ENCODE data around the gene INA.
A peak's percentile ranks its signal among the peaks of the same experiment; 100 is the strongest.

INA gene

DNA sequence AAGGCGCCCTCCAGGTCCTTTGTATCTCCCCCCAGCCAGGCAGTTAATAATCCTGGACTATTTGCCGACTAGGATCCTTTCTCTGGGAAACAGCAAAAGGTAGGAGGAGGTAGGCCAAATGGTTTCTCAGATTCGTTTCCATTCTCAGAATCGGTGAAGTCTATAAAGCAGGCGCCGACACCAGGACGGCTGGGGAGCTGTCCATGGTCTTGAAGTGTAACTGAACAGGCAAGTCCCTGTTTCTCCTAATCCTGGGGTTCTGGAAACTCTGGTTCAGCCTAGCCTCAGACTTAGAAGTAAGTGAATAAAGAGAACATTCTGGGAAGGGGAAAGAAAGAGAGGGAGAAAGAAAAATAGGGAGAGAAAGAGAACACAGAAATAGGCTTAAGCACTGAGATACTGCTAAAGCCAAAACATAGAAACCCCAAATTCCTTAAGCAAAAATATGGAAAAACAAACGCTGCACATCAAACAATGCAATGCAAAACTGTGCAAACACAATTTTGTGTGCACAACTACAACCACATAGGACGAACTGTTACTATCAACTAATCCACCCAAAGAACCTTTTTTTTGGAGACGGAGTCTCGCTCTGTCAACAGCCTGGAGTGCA lies 11.1 kb upstream of the INA start:
- DNase-seq (ENCODE audit: extremely low read depth in 1 of 2, low read depth in 1 of 2): peak in 1 of 2 donors; percentile 16

DNA sequence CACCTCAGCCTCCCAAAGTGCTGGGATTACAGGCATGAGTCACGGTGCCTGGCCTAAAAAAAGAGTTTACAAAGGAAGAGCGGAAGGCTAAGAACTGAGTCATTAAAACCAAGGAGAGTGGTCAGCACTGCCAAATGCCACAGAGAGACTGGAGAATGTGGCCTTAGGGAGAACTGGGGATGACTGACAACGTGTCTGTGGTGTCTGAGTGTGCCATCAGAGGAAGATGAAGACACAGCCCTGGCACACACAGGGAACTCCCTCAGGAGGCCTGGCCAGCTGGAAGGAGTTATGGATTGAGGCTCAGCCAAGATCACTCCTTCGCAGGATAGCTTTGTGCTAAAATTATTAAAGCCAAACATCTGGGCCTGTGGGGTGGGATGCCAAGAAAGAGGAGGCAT lies 3.9 kb upstream of the INA start:
- DNase-seq (ENCODE audit: extremely low read depth in 1 of 2, low read depth in 1 of 2): no peak

DNA sequence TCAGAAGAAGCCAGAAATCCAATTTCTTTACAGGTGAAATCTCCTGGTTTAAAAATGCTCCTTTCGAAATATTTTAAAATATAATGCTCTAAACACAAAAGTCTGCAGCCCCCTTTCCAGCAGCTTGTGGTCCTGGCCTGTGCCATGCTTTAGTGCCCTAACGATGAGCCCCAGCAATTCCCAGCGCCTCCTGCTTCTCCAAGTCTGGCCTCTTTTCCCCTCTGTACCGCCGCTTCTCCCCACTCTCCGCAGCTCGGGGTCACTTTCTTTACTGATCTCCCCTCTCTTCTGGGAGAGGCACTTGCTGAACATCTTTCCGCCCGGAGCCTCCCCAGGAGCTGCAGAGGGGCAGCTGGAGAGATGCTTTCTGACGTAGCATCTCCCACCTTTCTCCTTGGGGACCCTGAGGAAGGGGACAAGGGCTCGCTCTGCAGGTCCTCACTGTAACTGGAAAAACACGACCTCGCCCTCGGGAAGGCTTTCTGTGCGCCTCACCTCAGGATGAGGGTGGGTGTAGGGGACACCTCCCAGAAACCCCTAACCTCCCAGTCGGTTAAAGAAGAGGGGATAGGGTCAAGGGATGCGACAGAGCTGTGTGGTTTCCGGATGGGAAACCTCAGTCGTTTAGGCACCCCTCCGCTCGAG lies 565 bp upstream of the INA start:
- DNase-seq (ENCODE audit: extremely low read depth in 1 of 2, low read depth in 1 of 2): no peak

DNA sequence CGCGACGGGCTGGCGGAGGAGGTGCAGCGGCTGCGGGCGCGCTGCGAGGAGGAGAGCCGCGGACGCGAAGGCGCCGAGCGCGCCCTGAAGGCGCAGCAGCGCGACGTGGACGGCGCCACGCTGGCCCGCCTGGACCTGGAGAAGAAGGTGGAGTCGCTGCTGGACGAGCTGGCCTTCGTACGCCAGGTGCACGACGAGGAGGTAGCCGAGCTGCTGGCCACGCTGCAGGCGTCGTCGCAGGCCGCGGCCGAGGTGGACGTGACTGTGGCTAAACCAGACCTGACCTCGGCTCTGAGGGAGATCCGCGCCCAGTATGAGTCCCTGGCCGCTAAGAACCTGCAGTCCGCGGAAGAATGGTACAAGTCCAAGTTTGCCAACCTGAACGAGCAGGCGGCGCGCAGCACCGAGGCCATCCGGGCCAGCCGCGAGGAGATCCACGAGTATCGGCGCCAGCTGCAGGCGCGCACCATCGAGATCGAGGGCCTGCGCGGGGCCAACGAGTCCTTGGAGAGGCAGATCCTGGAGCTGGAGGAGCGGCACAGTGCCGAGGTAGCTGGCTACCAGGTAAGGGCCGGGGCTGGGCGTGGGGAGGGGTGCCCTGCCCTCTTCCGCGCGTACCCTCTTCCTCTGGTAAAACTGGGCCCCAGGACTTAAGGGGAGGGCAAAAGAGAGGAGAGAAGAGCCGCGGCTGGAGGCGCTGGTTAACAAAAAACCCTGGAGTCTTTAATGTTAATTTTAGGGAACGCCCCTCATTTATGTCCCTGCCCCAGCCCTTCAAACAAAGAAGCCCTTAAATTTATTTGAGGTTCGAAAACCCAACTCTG lies 987 bp downstream of the INA start:
- no peak for DNase-seq (ENCODE audit: extremely low read depth in 1 of 2, low read depth in 1 of 2)

DNA sequence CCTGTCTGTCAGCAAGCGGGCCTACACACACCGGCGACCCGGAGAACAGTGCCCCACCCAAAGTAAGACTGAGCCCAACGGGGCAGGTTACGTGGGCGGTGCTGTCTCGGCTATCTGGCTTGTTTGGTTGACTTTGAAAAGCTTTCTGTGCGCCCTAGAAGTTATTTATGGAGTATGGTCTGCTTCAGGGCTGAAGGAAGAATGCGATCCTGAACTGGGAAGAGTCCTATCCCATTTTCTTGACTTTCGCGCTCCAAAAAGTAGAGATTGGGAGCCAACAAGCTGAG lies 1.5 kb downstream of the INA start:
- DNase-seq (ENCODE audit: extremely low read depth in 1 of 2, low read depth in 1 of 2): no peak

DNA sequence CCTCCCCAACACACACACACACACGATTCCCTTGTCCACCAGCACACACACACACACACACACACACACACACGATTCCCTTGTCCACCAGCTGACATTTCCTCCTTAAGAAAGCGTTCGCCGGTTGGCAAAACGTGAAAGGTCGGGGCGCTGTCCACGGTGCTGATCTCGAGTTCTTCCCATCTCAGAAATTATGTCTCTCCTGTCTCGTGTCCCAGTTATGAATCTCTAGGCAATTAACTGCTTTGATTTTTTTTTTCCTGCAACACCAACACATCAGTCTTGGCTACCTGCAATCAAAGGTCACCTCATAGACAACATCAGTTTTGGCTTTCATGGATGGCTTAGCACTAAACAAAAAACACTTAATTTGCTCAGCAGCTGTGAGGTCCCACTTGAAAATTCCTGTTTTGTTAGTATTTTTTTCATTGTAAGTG lies 1.9 kb downstream of the INA start:
- DNase-seq (ENCODE audit: extremely low read depth in 1 of 2, low read depth in 1 of 2): no peak

DNA sequence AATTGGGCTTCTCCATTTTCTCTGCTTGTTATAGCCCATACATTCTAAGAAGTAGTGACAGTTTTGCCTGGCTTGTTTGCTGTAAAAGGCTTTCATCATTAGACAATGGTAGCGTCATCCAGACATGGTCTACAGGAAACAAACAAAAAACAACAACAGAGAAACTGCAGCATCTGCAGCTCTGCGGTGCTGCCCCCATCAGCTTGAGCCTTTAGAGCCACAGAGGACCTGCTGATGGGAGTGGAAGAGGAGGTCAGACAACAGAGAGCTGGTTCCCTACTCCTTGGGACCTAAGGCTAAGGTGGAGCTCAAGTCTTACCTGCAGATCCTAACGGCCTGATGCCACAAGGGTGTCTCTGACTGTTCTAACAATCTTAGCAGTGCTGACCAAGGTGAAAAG lies 3.1 kb downstream of the INA start:
- DNase-seq (ENCODE audit: extremely low read depth in 1 of 2, low read depth in 1 of 2): no peak

DNA sequence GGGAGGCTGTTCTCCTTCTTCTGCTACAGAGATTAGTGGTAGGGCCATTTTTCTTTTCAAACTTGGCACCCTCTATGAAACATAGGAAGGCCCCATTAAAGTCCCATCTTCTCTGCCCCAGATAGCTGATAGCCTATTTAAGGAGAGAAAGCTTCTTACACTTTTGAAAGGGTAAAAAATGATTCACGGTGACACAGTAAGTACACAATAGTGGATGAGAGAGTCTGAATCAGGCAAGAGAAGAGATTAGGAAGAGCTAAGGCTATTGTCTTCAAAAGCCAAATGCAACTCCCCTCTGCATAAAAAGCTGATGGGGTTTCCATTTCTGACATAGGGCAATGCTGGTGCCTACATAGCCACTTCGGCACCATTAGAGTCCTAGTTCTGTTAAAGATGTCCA lies 3.6 kb downstream of the INA start:
- no peak for DNase-seq (ENCODE audit: extremely low read depth in 1 of 2, low read depth in 1 of 2)

DNA sequence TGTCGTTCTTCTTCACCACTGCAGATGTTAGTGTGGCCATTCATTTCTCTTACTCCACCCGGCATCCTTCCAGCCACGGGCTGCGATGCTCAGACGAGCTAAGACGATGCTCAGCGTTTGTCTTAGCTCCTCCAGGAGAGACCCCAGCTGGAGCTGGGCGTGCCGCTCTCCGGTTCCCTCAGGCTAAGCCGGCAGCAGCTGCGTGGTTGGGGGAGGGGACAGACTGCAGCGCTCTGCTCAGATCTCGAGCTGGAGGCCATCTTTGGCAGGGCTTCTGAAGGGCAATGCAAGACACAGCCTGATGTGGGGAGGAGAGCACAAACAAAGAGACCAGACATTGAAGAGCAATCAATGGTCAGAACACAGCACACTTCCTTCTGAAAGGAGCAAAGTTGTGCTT lies 4.8 kb downstream of the INA start:
- DNase-seq (ENCODE audit: extremely low read depth in 1 of 2, low read depth in 1 of 2): no peak

DNA sequence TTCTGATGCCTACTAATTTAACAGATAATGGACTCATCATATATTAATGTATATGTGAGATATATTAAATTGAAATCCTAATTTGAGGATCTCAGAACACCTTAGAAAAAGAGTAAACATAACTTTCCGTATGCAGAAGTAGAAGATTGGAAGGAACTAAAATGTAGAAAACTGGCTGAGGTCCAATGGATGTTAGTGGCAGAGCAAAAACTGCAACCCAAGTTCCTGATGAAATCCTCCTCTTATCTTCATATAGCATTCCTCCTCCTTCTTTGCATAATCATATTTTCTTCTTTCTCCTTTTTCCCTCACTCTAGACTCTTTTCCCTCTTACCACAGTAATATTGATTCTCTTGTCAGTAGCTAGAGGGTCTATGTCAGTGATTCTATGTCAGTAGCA lies 6.0 kb downstream of the INA start:
- DNase-seq (ENCODE audit: extremely low read depth in 1 of 2, low read depth in 1 of 2): no peak

DNA sequence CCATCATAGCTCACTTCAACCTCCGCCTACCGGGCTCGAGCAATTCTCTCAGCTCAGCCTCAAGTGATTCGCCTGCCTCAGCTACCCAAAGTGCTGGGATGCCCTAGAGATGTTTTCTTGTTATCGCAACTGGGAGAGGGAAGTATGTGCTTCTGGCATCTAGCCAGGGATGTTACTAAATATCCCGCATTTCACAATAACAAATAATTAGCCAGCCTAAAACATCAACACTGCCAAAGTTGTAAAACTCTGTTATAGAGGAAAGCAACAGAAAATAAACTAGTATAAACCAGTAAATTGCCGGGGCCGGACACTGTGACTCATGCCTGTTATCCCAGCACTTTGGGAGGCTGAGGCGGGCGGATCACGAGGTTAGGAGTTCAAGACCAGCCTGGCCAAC lies 7.2 kb downstream of the INA start:
- no peak for DNase-seq (ENCODE audit: extremely low read depth in 1 of 2, low read depth in 1 of 2)

DNA sequence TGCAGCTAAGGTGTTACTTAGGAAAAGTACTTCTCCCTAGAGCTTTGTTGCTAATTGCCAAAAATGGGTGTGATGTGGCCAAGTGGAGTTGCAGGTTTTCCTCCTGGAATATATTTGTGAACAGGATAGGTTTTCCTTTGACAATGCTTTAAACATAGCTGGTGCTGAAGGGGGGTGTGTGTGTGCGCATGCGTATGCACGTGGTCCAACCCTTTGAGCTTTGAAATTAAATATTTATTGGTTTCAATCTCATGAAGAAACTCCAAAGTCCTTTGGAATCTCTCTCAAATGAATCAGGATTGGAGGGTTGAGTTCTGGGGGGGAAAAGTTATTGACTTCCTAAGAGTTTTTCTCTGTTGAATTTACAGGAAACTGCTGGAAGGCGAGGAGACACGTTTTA lies 11.1 kb downstream of the INA start:
- no peak for DNase-seq (ENCODE audit: extremely low read depth in 1 of 2, low read depth in 1 of 2)

DNA sequence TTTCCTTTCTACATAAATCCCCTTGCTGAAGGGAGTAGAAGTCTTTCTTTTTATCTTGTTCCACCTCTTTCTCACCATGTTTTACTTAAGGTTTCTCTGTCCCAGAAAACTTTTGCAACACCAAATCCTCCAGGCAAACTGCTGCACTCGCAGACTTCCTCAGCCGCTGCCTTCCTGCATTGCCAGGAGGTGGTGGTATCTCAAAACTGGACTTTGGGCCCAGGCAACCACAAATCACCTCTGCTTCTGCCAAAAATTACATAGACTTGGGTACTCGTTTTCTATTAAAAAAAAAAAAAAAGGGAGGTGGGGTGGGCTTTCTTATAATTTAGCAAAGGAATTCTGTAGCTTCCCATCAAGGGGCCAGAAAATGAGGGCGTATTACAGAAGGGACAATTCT lies 14.7 kb downstream of the INA start:
- no peak for DNase-seq (ENCODE audit: extremely low read depth in 1 of 2, low read depth in 1 of 2)

DNA sequence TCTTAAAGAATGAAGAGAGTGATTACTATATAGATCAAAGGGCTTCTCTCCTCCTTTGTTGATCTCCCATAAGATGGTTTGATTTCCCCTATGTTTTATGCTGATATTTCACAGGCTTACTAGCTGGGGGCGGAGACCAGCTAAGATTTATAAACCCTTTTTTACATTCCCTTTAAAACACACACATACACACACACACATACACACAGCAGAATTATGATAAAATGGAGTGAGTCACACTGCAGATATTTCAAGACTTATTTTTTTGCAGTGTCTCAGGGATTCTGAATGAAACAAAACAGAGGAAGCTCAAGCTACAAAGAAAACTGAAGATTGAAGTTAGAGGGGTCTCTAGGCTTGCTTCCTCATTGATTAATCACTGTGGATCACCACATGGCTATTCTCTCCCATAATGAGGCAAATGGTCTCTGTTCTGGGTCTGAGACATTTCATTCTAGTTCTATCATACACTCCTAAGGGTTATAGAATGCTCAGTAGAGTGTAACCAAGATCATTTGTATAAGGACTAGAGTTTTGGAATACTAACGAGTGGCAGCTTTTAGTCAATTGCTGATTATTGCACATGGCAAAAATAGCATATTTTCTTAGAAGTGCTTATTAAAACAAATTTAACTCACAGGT lies 18.6 kb downstream of the INA start:
- no peak for DNase-seq (ENCODE audit: extremely low read depth in 1 of 2, low read depth in 1 of 2)

DNA sequence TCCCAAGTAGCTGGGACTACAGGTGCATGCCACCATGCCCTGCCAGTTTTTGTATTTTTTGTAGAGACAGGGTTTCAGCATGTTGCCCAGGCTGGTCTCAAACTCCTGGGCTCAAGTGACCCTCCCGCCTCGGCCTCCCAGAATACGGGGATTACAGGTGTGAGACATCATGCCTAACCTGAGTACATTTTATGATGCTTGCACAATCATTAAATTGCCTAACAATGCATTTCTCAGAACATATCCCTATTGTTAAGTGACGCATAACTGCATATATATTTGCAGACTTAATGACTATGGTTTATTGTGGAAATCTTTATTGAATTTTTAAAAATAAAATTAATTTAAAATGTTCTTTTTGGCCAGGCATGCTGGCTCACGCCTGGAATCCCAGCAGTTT lies 30.7 kb downstream of the INA start:
- DNase-seq (ENCODE audit: extremely low read depth in 1 of 2, low read depth in 1 of 2): no peak

DNA sequence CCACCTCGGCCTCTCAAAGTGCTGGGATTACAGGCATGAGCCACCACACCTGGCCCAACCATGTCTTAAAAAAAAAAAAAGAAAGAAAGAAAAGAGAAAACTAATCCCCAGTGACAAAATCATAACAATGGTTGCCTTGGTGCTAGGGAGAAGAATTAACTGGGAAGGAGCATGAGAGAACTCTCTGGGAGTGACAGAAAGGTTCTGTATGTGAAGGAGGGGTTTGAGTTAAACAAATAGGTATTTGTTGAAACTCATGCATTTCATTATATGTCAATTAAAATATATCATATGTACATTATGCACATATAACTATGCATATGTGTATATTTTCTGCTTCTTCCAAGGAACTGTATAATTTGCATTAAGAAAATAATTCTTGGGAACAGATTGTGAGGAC lies 33.3 kb downstream of the INA start:
- DNase-seq (ENCODE audit: extremely low read depth in 1 of 2, low read depth in 1 of 2): no peak

DNA sequence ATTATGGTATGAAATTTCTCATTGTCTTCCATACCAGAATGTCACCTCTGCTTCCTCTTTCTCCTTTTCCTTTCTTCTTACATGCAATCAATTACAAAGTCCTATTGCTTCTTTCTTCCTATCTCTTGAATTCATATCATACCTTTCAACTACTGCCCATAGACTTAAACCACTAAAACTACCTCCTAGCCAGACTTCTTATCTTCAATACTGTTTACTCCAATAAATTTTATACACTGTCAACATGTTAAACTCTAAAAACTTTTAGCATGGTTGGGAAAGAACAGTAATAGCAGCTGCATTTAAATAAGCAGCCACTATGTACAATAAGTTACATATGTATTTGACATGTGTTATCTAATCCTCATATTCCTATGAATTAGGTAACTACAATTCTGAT lies 39.1 kb downstream of the INA start:
- DNase-seq (ENCODE audit: extremely low read depth in 1 of 2, low read depth in 1 of 2): no peak

DNA sequence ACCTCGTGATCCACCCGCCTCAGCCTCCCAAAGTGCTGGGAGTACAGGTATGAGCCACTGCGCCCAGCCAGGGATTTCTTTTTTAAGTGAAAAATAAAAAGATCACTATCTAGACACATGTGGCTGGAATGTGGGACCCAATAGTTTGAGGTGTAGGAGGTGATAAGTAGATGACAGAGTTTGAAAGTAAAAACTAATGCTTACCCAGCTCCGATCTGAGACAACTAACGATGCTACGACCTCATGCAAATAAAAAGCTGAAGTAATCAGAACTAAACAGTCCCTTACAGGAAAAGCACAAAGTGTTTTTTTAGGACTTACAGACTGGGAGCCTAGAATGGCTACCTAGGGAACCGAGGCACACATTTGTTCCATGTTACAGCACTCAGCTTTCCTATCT lies 51.0 kb downstream of the INA start:
- no peak for DNase-seq (ENCODE audit: extremely low read depth in 1 of 2, low read depth in 1 of 2)

DNA sequence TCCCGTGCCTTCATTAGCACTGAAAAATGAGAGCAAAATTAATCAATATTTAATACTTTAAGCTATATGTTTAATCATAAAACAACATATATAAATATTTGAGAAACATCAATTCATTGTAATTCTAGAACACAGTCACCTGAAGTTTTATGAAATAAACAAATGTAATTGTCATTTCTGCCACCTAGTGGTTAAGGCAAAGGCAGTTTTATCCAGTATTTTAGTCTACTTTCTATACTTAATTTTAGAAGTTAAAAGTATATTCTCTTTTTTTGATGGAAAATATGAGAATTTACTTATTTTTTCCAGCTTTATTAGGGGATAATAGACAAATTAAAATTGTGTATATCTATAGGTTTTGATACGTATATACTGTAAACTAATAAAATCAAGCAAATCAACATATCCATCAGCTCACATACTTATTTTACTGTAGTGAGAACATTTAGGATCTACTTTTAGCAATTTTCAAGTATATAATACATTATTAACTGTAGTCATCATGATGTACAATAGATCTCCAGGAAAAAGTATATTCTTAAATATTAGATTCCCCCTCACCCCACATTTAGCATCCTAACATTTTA lies 57.1 kb downstream of the INA start:
- DNase-seq (ENCODE audit: extremely low read depth in 1 of 2, low read depth in 1 of 2): no peak

DNA sequence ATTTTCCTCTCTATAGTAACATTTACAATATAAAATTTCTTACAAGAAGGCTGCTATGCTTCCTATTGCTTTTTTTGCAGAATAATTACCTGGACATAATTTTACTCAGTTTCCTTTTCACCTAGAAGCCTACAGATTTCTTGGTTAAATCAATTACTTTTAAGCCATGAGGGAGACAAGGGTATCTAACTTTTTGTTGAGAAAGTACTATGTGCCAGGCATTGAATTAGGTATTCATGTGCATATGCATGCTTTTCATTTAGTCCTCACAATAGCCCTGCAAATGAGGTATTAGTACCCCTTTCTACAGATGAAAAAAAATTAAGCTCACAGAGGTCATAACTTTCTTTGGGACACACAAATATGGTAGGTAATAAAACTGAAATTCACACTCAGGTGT lies 57.6 kb downstream of the INA start:
- DNase-seq (ENCODE audit: extremely low read depth in 1 of 2, low read depth in 1 of 2): no peak

DNA sequence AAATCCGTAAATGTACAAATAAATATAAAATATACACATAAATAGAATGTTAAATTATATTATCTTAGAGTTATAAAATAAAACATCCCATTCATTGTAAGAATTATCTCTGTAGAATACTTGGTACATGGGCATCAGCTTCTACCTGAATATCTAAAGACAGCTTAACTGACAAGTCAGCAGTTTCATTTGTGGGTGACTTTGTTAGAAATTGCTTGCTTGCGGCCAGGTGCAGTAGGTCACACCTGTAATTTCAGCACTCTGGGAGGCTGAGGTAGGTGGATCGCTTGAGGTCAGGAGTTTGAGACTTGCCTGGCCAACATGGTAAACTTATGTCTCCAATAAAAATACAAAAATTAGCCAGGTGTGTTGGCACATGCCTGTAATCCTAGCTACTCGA lies 59.4 kb downstream of the INA start:
- DNase-seq (ENCODE audit: extremely low read depth in 1 of 2, low read depth in 1 of 2): no peak

All from stimulated activated CD8-positive, alpha-beta memory T cell treated with anti-CD3 and anti-CD28 coated beads, Interleukin-7, amount 100 ng/mL, for 48 hours (primary cell).